Stomach (tissue), 19 donors: Measurements from ENCODE around the gene MALRD1. TPM values are rescaled to one million over a fixed set of nuclear protein-coding genes. Genes with fewer than 3 reads are reported as not detected.
A peak's percentile ranks its signal among the peaks of the same experiment; 100 is the strongest.

Source experiments
- DNase-seq, 2 donors: peaks; one replicate each; pipeline versions ENCODE4 v3.0.0 to v3.0.0-alpha.2; 2013 to 2019
- H3K27ac ChIP-seq, 5 donors: fragments of 200-600 bp in 4 of 5; sonication (generic) in 4 of 5; one replicate each; pipeline ENCODE4 v1.5.1; 2013 to 2019; ENCODE audit warnings: mild to moderate bottlenecking in 1 of 5, moderate library complexity in 1 of 5
- H3K27me3 ChIP-seq, 3 donors: fragments of 200-600 bp; sonication (generic); one replicate each; pipeline ENCODE4 v1.5.1; 2017 to 2019; ENCODE audit warnings: mixed run types in 1 of 3
- H3K36me3 ChIP-seq, 4 donors: fragments of 200-600 bp; sonication (generic); 1 replicate in 3 of 4; 2 replicates in 1 of 4; pipeline ENCODE4 v1.5.1; 2016 to 2019
- H3K4me1 ChIP-seq, 4 donors: fragments of 200-600 bp; sonication (generic); one replicate each; pipeline ENCODE4 v1.5.1; 2016 to 2019
- H3K4me3 ChIP-seq, 4 donors: fragments of 200-600 bp; sonication (generic) in 3 of 4; one replicate each; pipeline ENCODE4 v1.5.1; 2016 to 2019; ENCODE audit warnings: mild to moderate bottlenecking in 1 of 4
- H3K9me3 ChIP-seq, 4 donors: fragments of 200-600 bp; sonication (generic); one replicate each; pipeline ENCODE4 v1.5.1; 2016 to 2019
- CTCF ChIP-seq, 7 experiments: fragments of 450-650 bp in 4 of 7; fragments of 200-600 bp in 3 of 7; sonication (generic) in 3 of 7; IDR thresholded peaks; one replicate each; pipeline ENCODE4 v1.5.1; 2016 to 2019; ENCODE audit warnings: antibody characterized with exemption in 7 of 7, control low read depth in 2 of 7, mild to moderate bottlenecking in 1 of 7
- EP300 ChIP-seq: sonication (generic); formaldehyde crosslinking; IDR thresholded peaks from one replicate; pipeline ENCODE4 v1.6.1; 2017; ENCODE audit warnings: antibody characterized with exemption
- POLR2A ChIP-seq, 4 donors: fragments of 450-650 bp; IDR thresholded peaks; one replicate each; pipeline ENCODE4 v1.6.1; 2016; ENCODE audit warnings: antibody characterized with exemption in 4 of 4, control low read depth in 2 of 4, mild to moderate bottlenecking in 1 of 4, moderate library complexity in 1 of 4
- POLR2AphosphoS5 ChIP-seq, 3 donors: sonication (generic); formaldehyde crosslinking; IDR thresholded peaks; one replicate each; pipeline ENCODE4 v1.6.1; 2016; ENCODE audit warnings: antibody characterized with exemption in 3 of 3
- WGBS, 5 donors: extraction: QIAGEN DNeasy Blood & Tissue Kit in 3 of 5; methylation state at CpG; one replicate each; pipeline versions ENCODE4 v1.1.5 to v1.1.7; 2013 to 2018; 5-methylcytosine and 5-hydroxymethylcytosine counted together
- intact Hi-C: fragments of 100-400 bp; cut with DNase I; formaldehyde crosslinking; loops from one replicate; pipeline ENCODE4 v1.15.1; 2023; ENCODE audit warnings: low total_unique reads
- long read RNA-seq, 10 donors: transcript quantifications; one replicate each; lab custom pipeline, GENCODE V29; 2026
- polyA plus RNA-seq, 3 donors: library from polyadenylated mRNA; stranded (reverse); fragments of 200-250 nt; gene quantifications; one replicate each; pipeline ENCODE4 v1.2.3, GENCODE V29; 2013
- total RNA-seq, 5 donors: library from RNA; depleted of rRNA; stranded (reverse); fragments of >200 nt; gene quantifications; one replicate each; pipeline versions ENCODE4 v1.1.0 to v1.2.3, GENCODE V29; 2014 to 2016
- donor health status: healthy with polysubstance abuse.
- donor health status: Bipolar disorder and iron deficiency.
- donor health status: healthy.

MALRD1 gene
- 1 to 10 TPM in 2 of 5 donors, under 1 TPM in 1, not detected in 2; 0.58 to 9.7 (median 7.1) TPM for total RNA-seq
- polyA plus RNA-seq: 1 to 10 TPM in 1 of 3 donors, under 1 TPM in 2; 0.10 to 1.3 (median 0.46) TPM
- long read RNA-seq, donor 1: 0 reads
- long read RNA-seq, donor 2: 0 reads
- long read RNA-seq, donor 3: 0 reads
- long read RNA-seq, donor 4: 0 reads
- long read RNA-seq, donor 5: 0 reads
- long read RNA-seq, donor 6: 0 reads
- long read RNA-seq, donor 7: 0 reads
- long read RNA-seq, donor 8: 0 reads
- long read RNA-seq, donor 9, partial matches to known transcripts: 0 of 1 reads
- long read RNA-seq, donor 9, other reads (novel, unspliced or antisense): 0 of 1 reads
- long read RNA-seq, donor 10: 0 reads

- intact Hi-C loops: no loop called here
- peaks cover 0 to 9% (median 3%) of the 10 kb centered on the region in 4 donors for H3K9me3 ChIP-seq
- H3K27me3 ChIP-seq: no peaks in the 10 kb centered on the region
- 32 to 69% (median 45%) methylated on average over 1 of the region's 1 CpG for WGBS, 5 donors
- H3K27ac ChIP-seq: no peak within 1 kb of the TSS
- H3K4me3 ChIP-seq: no peak within 1 kb of the TSS
- H3K36me3 ChIP-seq: no peaks in the 10 kb centered on the region
- DNase-seq: no peak
- no peaks in the 10 kb centered on the region for H3K4me1 ChIP-seq
- TF ChIP-seq POLR2A (IDR thresholded peaks at IDR 0.05) (no peak), POLR2AphosphoS5 (IDR thresholded peaks at IDR 0.05) (no peak), CTCF (IDR thresholded peaks at IDR 0.05) (no peak), EP300 (no peak)
These were observed at the start of gene MALRD1 for GRCh38 chr10:19048489-19048888. TSS of gene MALRD1 (plus strand) at chr10:19048801. CDS start at chr10:19048939, 138 bp downstream.

- DNase-seq: peak in 1 of 2 donors; percentile 53
- no peaks in the 10 kb centered on the region for H3K27me3 ChIP-seq
- TF ChIP-seq CTCF (IDR thresholded peaks at IDR 0.05) (no peak), POLR2A (IDR thresholded peaks at IDR 0.05) (no peak), EP300 (no peak), POLR2AphosphoS5 (IDR thresholded peaks at IDR 0.05) (no peak)
- intact Hi-C loops: no loop called here
- 45 to 74% (median 65%) methylated on average over 3 of the region's 3 CpGs for WGBS, 5 donors
- H3K4me3 ChIP-seq: no peak overlapping the region
- no peaks in the 10 kb centered on the region for H3K4me1 ChIP-seq
- peaks cover 0 to 13% (median 4%) of the 10 kb centered on the region in 4 donors for H3K9me3 ChIP-seq
- no peak overlapping the region for H3K27ac ChIP-seq
- H3K36me3 ChIP-seq: no peaks in the 10 kb centered on the region
These were observed 45.3 kb upstream of the MALRD1 start for GRCh38 chr10:19003341-19003740.

GRCh38 chr10:19012111-19012510 is 36.5 kb upstream of the MALRD1 start:
- Histone ChIP-seq H3K36me3 (no peaks in the 10 kb centered on the region), H3K9me3 (peaks cover 0 to 20% (median 0%) of the 10 kb centered on the region in 4 donors), H3K4me3 (no peak overlapping the region), H3K27ac (no peak overlapping the region), H3K4me1 (no peaks in the 10 kb centered on the region), H3K27me3 (no peaks in the 10 kb centered on the region)
- WGBS, 5 donors: 84 to 94% (median 91%) methylated on average over 2 of the region's 2 CpGs
- TF ChIP-seq EP300 (no peak), POLR2AphosphoS5 (IDR thresholded peaks at IDR 0.05) (no peak), CTCF (IDR thresholded peaks at IDR 0.05) (no peak), POLR2A (IDR thresholded peaks at IDR 0.05) (no peak)
- intact Hi-C loops: no loop called here
- no peak for DNase-seq

- Histone ChIP-seq H3K27ac (no peak overlapping the region), H3K4me3 (no peak overlapping the region), H3K36me3 (no peaks in the 10 kb centered on the region), H3K27me3 (no peaks in the 10 kb centered on the region), H3K4me1 (no peaks in the 10 kb centered on the region), H3K9me3 (peaks cover 0 to 20% (median 0%) of the 10 kb centered on the region in 4 donors)
- no peak for DNase-seq
- intact Hi-C loops: no loop called here
- TF ChIP-seq POLR2A (IDR thresholded peaks at IDR 0.05) (no peak), CTCF (IDR thresholded peaks at IDR 0.05) (no peak), POLR2AphosphoS5 (IDR thresholded peaks at IDR 0.05) (no peak), EP300 (no peak)
These were observed 34.6 kb upstream of the MALRD1 start for GRCh38 chr10:19014034-19014433.
